A172 (cell line): ENCODE data around the gene PDHB. TPM values are rescaled to one million over a fixed set of nuclear protein-coding genes. Genes with fewer than 3 reads are reported as not detected.
"Not testable (repeated sequence)": the region's sequence is repeated elsewhere in the genome, so short reads cannot be mapped to it uniquely, and the experiment has no call there.

Experiments
- DNase-seq: peaks from one replicate; pipeline ENCODE4 v3.0.0-alpha.2; 2015; ENCODE audit warnings: low spot score
- total RNA-seq: library from RNA; depleted of rRNA; stranded (reverse); fragments of >200 nt; shearing (Covaris generic); gene quantifications from 2 replicates; pipeline ENCODE4 v1.2.3, GENCODE V29; 2014

The PDHB gene
- total RNA-seq, 1 experiment from 2014 or later, result 141 TPM

DNA sequence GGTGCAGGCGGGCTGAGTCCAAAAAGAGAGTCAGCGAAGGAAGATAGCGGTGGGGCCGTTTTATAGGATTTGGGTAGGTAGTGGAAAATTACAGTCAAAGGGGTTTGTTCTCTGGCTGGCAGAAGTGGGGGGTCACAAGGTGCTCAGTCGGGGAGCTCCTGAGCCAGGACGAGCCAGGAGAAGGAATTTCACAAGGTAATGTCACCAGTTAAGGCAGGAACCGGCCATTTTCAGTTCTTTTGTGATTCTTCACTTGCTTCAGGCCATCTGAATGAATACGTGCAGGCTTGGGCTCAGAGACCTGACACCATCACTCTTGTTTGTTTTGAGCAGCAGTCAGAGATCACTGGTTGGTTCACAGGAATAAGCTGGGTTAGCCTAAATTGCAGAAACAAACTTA lies 3.6 kb upstream of the PDHB start:
- DNase-seq, result not testable (repeated sequence)

DNA sequence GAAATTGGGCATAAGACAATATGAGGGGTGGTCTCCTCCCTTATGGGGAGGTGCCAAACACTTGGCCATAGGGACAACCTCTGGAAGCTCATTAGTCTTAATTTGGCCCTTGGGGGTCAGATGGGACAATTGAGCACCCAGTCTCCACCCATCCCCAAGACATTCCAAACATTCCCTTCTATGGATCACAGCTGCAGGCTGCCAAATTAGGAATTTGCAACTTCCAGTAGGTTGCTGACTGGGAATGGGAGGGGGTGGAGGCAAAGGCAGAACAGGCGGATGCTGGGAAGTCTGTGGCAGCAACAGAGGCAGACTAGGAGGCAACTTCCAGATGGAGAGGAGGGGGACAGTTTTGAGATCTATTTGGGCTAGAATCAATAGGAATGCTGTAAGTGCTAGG lies 1.4 kb upstream of the PDHB start:
- peak; percentile 77 for DNase-seq

DNA sequence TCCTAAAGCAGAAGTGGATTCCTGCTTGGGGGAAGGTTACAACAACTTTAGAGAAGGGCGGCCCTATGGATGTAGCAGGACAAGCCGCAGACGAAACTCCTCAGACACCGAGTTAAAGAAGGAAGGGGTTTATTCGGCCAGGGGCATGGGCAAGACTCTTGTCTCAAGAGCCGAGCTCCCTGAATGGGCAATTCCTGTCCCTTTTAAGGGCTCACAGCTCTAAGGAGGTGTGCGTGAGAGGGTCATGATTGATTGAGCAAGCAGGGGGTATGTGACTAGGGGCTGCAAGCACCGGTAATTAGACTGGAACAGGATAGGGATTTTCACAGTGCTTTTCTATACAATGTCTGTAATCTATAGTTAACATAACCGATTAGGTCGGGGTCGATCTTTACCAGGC lies 879 bp upstream of the PDHB start:
- DNase-seq, result no peak

DNA sequence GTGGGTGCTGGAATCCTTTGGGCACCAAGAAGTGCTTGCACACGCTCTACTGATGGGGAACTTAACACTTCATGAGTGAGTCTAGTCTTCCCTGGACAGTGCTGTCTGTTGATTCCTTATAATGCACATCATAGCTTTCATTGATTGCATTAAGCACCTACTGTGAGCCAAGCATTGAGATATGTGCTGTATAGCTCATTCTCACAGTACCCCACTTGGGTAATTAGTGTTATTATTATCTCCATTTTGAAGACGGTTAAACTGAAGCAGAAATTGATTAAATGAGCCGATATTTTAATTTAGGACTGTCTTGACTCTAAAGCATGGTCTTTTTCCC lies 504 bp upstream of the PDHB start:
- no peak for DNase-seq

DNA sequence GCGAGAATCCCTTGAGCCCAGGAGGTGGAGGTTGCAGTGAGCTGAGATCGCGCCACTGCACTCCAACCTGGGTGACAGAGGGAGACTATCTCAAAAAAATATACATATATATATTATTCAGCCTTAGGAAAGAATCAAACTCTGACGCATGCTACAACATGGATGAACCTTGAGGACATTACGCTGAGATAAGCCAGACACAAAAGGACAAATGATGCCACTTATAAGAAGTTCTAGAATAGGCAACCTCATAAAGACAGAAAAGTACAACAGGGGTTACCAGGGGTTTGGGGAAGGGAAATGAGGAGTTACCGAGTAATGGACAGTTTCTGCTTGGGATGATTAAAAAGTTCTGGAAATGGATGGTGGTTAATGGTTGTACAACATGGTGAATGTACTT lies 727 bp downstream of the PDHB start:
- no peak for DNase-seq

DNA sequence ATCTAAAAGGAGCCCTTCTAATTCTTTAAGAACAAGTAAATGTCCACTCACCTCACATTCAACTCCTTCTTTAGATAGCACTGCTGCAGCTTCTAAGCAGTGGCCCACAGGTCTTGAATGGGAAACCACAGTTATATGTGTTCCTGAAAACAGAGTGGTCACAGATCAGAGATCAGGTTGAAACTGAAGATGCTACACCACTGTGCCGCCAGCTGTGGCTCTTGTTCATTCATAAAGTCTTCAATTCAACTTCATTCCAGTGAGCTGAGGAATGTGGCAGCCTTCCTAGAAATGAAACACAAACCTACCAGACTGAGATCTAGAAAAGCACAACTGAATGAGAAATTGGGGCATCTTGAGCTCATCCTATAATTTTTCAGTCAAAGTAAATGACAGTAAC lies 4.0 kb downstream of the PDHB start:
- DNase-seq, result no peak

DNA sequence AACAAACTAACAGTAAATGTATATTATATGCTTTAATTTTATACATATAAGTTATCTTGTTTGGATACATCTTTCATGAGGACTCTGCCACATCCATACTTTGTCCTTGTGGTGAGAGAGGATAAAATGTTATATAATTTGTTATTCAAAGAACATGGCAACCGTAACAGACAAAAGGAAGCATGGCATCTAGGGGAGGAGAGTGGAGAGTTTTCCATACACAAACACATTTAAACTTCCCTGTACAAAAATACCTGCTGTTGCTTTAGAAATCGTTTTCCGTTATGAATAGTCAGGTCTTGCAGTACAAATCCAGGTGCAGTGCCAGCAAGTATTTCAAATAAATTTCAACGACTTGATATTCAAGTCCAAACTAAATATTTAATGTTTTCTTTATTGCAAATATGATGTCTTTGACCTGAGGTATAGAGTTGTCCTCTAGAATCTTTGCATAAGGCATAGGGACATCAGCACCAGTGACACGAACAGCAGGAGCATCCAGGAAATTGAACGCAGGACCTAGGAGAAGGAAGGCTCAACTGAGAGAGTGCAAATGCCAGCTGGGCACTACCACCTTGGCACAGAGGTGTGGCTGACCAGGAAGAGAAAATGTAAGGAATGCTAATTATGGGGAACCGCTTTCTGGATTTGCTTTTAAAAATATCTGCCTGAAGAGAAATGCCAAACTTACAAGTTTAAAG lies 5.8 kb downstream of the PDHB start:
- no peak for DNase-seq

DNA sequence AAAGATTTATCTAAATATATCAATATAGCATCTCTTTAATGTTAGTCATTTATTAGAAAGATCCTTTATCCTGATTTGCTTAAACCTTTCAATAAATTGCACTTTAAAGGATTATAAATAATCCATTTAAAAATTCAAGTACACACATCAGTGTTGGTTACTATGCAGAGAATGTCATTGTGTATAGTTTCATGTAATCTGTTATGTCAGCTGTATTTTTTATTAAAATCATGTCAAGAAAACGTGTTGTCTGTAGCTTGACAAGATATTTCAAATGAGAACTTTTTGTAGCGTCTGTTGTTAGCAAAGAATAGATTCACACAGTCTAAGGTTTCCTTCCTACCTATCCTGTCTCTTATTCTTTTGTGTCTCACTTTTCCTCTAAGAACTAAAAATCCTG lies 7.8 kb downstream of the PDHB start:
- no peak for DNase-seq

DNA sequence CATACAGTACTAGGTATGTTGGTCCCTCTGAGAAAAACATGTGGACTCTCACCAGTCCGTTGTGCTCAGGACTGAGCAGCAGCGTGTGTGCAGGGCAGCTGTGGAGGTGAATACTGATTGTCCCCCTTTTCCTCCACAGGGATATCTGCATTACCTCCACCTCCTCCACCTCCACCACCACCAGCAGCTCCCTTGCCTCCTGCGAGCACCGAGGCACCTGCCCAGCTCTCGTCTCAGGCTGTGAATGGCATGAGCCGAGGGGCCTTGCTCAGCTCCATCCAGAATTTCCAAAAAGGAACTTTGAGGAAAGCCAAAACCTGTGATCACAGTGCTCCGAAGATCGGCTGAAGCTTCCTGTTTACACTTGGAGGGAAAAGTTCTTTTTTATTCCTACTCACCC lies 9.0 kb downstream of the PDHB start:
- no peak for DNase-seq

DNA sequence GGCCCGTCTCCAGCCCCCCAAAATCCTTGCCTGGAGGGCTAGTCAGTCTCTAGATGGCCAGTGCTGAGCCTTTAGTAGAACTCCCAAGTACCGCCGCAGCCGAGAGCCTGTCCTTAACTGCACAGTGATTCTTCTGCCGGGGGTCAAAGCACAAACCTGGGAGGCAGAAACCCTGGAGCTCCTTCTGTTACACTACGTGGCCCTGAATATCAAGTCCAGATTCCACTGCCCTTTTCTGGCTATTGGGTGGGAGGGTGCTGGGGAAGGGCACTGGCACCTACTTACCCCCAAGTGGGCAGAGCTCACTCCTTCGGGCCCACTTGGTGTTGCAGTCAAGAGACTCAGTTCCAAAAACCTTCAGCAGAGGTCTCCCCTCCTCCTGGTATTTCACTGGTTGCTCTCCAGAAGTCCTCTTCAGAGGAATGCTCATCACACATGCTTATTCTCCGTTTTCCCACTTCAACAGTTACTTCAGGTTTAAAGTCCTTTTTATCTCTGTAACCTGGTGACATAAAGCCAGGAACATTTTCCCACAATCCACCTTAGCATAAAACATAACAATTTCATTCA lies 10.8 kb downstream of the PDHB start:
- peak; percentile 18 for DNase-seq

DNA sequence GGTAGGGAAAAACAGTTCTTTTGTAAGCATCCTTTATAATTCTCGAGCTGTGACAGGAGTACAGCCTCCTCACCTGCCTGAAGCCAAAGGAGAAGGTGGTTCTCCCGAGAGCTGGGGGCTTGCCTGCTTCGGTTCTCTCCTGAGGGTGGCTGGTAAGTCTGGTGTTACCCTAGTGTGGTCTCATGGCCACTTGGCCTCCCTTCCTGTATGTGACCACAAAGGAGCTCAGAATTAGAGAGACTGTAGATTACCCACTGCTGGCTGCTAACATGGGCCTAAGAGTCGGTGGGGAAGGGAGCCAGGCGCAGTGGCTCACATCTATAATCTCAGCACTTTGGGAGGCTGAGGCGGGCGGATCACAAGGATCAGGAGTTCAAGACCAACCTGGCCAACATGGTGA lies 12.6 kb downstream of the PDHB start:
- DNase-seq, result no peak

DNA sequence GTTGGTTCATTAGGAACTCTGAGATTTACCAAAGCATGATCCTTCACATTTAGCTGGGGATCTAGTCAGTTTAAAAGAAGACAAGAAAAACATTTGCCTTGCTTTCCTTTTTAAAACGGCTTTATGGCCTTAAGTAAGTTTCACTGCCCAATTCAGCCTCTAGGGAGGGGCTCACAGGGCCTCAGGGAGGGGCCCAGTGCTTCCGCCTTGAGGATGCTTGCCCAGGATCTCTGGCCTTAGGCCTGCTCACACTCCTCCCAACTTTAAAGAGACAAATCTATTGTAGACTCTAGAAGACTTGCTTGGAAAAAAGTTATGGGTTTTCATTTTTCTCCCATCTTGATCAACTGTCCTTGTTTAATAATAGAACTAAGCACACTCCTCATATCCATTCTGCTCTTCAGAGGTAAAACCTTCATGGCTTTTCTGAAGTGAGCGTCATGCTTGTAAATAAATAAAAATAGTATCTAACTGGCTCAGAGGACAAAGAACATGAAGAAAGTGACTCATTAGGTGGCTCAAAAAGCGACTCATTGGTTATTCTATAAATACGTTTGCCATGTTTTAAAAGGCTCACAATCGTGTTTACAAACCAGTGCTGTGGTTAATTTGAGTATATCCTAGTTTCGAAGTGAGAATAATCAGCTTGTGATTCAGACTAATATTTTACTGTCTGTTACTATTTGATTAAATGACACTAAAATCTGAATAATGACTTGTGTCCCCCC lies 13.7 kb downstream of the PDHB start:
- peak; percentile 25 for DNase-seq

DNA sequence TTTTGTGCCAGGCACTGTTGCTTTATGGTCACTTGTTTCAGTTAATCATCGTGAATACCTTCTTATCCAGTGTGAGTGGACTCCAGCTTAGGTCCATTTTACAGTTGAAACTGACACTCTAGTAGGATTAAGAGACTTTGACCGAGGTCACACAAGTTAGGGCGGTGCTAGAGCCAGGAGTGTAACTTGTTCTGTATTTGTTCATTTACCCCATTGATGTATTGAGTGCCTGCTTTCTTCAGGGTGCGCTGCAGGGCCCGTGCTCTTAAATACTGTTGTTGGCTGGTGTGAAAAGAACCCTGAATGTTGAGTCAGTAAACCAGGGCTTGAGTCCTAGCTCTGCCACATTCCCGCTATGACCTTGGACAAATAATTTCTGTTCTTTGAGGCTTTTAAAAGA lies 15.4 kb downstream of the PDHB start:
- no peak for DNase-seq

DNA sequence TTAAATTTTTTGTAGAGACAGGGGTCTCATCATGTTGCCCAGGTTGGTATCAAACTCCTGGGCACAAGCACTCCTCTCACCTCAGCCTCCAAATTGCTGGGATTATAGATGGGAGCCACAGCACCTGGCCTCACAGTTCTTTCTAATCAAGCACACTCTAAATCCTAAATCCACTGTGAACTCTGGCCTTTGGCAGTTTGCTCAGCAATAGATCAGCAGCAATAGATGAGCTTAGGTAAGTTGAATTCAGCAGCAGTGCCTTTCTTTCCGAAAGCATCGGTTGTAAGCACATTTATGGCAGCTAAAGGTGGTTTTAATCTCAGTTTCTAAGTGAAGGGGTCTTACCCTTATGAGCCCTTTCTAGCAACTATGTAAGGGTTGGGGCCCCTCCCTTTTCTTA lies 16.6 kb downstream of the PDHB start:
- DNase-seq, result no peak

DNA sequence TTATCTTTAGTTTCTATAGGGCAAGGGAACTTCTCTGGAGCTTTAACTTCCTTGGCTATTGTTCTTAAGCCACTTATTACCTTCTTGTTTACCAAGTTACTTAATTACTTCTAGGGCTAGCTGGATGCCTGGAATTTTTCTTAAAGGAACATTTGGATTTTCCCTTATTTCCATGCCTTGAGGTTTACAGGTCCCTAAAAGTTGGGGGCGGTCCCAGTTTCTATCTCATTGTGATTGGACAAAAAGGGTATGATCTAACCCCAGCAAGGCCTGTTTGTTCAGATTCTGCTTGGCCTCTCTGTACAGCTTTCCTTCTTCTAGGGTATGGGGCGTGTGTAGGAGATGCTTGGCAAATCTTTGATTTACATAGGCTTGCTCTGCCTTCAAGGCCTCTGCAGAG lies 17.4 kb downstream of the PDHB start:
- no peak for DNase-seq

DNA sequence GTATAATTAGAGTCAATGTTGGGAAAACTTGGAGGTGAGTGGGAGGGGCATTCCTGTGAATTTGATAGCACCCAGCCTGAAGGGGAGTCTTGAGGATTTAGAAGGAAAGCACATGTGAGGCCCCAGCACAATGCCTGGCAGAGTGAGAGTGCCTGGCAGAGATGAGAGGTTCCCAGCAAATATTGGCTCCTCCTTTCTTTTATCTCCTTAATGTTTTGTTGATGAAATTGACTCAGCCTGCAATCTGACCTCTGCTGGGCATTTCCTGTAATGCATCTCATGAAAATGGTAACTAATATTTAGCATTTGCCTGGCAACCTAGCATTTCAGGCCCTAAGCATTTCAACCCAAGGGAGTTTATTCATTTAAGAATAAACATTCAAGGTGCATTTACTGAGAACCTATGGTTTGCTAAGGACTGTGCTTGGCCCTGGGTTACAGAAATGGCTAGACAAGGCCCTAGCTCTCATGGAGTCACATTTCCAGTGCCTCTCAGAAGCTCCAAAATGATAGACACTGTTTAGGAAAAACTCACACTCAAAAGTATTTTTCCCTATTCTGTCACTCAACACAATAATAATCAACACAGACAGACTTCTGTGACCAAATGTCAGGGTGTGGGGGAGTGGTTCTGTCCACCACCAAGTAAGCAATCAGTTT lies 19.0 kb downstream of the PDHB start:
- DNase-seq, result peak; percentile 56

DNA sequence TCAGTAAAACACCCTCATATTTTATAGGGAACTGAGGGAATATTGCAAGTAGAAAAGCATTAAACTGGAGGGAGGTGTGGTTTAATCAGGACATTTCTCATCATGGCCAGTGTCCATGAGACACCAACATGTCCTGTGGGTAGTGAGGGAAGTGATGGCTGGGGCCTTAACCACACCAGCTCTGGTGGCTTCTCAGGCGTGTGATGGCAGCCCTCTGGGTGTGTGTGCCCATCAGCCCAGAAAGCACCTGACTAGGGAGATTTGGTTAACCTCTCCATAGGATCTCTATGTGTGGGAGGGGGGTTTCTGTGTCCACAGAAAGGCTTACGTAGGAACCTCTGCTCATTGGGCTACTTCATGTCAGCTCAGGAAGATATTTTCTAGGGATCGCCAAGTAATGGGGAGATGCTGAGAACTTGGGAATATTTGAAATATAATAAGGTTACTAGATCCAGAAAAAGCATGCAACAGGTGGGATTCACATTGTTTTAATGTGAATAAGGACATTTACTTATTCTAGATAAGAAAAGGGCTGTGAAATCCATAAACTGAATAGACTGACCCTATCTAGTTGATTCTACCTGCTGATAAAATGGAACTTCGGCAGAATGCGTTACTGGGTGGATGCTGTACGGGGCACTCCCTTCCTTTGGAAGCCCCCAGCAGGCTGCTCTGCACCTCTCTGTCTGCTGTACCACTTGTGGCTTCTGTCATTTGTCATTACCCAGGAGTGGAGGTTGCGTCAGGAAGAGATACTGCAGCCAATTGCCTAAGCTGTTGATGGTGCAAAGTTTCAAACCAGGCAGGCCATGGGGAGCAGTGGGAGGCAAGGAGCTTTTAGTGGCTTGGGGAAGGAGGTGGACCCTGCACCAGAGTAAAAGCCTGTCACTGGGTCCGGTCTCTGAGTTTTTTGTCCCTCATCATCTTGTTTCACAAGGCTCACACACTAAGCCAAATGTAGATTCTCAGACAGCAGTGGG lies 21.5 kb downstream of the PDHB start:
- no peak for DNase-seq

DNA sequence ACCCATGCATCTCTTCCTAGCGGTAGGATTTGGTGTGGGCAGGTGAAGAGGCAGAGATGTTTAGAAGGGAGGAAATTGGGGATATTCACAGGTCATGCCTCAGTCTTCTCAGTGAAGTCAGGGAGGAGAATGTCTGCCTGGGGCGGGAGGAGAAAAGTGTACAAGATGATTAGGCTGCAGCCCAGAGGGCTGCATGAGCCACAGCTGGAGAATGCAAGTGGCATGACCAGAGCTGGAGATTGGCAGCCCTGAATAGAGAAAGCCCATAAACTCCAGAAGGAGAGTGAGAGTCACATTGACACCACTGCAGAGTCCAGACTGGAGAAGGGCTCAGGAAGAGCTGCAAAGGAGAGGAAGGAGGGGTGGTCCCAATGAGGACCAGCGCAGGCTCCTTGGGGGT lies 22.6 kb downstream of the PDHB start:
- no peak for DNase-seq

DNA sequence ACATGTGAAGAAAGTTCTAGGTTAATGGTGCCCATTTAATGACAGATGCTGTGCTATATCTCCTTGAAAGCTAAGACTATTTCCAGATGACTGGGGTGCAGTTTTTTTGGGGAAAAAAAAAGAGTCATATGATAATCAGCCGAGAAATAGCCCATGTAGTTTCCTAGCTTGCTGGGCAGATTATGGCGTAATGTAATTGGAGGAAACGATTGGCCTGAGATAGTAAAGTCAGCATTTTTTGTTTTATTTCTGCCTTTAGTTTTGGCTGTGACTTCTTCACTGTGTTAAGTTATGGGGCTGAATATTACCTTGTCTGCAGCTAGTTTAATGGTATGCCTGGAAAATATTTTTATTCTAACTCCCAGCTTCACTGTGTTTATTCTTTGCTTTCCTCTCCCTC lies 24.0 kb downstream of the PDHB start:
- no peak for DNase-seq

DNA sequence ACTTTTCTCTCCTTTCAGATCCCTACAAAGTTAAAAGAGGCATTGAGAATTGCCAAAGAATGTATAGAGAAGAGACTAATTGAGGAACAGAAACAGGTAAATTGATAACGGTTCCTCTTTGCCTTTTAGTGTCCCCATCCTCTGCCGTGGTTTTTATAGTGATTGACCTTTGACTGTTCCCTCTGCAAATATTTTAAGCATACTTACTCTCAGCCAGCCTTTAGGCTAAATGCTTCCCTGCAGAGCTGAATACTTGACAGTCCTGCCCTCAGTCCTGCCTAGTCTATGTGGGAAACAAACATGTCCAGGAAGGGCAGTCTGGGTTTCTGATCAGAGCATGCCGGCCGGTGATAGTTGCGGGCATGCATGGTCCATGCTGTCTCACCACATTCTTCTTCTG lies 24.7 kb downstream of the PDHB start:
- no peak for DNase-seq

DNA sequence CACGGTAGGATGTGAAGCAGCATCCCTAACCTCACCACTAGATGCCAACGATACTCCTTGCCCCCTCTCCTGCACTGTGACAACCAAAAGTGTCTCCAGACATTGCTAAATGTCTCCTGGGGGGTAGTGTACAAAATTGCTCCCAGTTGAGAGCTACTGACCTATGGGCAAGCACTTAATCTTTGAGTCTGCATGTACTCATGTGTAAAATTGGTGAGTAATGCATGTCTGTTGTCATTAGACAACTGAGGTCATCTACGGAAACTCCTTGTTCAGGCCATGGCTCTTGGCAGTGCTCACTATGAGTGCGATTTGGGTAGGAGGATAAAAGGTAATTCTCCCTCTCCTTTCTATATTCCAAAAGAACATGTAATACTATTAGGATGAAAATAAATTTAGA lies 29.2 kb downstream of the PDHB start:
- no peak for DNase-seq
